Activated naive CD4-positive, alpha-beta T cell treated with anti-CD3 and anti-CD28 coated beads, Interleukin-2, amount 50 U/mL, for 24 hours (primary cell): ENCODE results near the gene SLC5A10.
"Not testable (repeated sequence)": the region's sequence is repeated elsewhere in the genome, so short reads cannot be mapped to it uniquely, and the experiment has no call there.

Experiments used
- H3K27ac Mint-ChIP-seq: one replicate; pipeline ENCODE4 v1.8.0; 2021; ENCODE audit warnings: mild to moderate bottlenecking, mixed read lengths
- H3K27me3 Mint-ChIP-seq: one replicate; pipeline ENCODE4 v1.8.0; 2021; ENCODE audit warnings: mixed read lengths
- H3K36me3 Mint-ChIP-seq: one replicate; pipeline ENCODE4 v1.8.0; 2021; ENCODE audit warnings: mixed read lengths
- H3K4me1 Mint-ChIP-seq: one replicate; pipeline ENCODE4 v1.8.0; 2021; ENCODE audit warnings: mixed read lengths
- H3K4me3 Mint-ChIP-seq: one replicate; pipeline ENCODE4 v1.8.0; 2021; ENCODE audit warnings: mild to moderate bottlenecking, mixed read lengths
- H3K9me3 Mint-ChIP-seq: one replicate; pipeline ENCODE4 v1.8.0; 2021; ENCODE audit warnings: mixed read lengths

Gene SLC5A10

DNA sequence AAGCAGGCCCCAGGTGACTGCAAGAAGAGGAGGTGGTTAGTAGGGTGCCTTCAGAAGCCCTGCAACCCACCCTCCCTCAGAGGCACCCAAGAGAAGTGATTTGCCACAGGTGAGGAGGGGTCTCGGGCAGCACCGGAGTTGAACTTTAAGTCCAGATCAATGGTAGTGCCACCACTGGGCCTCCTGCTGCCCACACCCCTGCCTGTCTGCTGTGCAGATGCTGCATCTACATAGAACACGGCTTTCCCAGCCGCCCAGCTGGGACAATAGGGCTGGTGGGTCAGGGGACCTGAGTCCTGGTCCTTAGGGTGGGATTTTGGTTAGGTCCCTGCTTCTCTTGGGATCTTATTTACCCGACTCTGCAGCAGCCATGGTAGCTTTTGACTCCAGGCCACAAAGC, 70.2 kb downstream of the SLC5A10 start:
- Mint-ChIP-seq H3K27me3 (no peaks in the 10 kb centered on the region), H3K4me1 (peaks cover 37% of the 10 kb centered on the region), H3K36me3 (peaks cover 2% of the 10 kb centered on the region), H3K9me3 (no peaks in the 10 kb centered on the region), H3K27ac (no peak overlapping the region), H3K4me3 (no peak overlapping the region)

DNA sequence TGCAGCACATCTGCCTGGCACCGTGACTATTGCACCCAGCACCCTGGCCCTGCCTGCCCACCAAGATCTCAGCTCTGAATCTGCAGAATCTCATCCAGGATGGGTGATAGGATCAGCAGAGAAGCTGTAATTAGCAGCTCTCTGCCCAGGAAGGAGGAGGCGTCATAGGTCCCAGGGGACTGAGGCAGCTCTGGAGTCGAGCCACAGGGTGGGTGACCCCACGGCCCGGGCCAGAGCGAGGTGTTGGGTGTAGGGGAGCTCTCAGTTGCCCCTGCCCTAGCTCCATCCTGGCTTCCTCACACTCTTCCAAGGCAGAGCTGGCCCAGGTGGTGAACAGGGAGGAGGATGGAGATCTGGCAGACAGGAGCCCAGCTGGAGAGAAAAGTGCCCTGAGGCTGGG, 70.8 kb downstream of the SLC5A10 start:
- H3K36me3 Mint-ChIP-seq, result peaks cover 2% of the 10 kb centered on the region
- H3K4me1 Mint-ChIP-seq, result peaks cover 33% of the 10 kb centered on the region
- H3K9me3 Mint-ChIP-seq, result no peaks in the 10 kb centered on the region
- no peaks in the 10 kb centered on the region for H3K27me3 Mint-ChIP-seq
- no peak overlapping the region for H3K27ac Mint-ChIP-seq
- H3K4me3 Mint-ChIP-seq, result no peak overlapping the region

DNA sequence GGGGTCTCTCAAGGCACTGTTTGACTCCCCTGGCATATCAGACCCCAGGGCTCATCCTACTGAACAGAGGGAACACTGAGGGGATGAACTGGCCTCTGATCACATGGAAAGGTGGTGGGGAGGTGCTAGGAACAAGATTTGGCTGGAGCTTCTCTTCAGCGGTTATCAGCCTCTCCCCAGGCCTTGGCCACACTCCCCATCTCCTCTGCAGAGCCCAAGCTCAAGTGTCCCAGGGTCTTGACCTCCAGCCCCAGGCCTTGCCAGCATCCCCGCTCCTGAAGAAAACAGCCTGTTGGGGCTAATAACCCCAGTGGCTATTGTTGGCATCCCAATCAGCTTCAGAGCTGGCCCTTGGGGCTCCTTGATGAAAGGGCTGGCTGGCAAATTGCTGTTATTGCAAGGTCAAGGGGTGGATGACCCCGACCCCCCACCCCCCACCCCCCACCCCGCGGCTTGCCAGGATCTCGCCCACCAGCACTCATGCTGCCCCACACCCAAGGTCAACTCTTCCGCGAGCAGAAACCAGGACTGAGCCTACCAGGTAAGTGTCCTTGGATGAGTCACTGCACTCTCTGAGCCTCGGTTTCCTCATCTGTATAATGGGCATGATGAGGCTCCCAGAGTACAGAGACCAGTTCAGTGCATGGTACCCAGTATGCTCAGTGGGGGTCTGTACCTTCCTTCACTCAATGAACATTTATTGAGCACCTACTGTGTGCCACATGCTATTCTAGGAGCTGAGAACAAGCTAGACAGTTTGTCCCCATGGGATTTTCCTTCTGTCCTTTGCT, 71.4 kb downstream of the SLC5A10 start:
- Mint-ChIP-seq H3K4me3 (no peak overlapping the region), H3K27ac (no peak overlapping the region), H3K4me1 (peaks cover 33% of the 10 kb centered on the region), H3K36me3 (peaks cover 2% of the 10 kb centered on the region), H3K9me3 (no peaks in the 10 kb centered on the region), H3K27me3 (no peaks in the 10 kb centered on the region)

DNA sequence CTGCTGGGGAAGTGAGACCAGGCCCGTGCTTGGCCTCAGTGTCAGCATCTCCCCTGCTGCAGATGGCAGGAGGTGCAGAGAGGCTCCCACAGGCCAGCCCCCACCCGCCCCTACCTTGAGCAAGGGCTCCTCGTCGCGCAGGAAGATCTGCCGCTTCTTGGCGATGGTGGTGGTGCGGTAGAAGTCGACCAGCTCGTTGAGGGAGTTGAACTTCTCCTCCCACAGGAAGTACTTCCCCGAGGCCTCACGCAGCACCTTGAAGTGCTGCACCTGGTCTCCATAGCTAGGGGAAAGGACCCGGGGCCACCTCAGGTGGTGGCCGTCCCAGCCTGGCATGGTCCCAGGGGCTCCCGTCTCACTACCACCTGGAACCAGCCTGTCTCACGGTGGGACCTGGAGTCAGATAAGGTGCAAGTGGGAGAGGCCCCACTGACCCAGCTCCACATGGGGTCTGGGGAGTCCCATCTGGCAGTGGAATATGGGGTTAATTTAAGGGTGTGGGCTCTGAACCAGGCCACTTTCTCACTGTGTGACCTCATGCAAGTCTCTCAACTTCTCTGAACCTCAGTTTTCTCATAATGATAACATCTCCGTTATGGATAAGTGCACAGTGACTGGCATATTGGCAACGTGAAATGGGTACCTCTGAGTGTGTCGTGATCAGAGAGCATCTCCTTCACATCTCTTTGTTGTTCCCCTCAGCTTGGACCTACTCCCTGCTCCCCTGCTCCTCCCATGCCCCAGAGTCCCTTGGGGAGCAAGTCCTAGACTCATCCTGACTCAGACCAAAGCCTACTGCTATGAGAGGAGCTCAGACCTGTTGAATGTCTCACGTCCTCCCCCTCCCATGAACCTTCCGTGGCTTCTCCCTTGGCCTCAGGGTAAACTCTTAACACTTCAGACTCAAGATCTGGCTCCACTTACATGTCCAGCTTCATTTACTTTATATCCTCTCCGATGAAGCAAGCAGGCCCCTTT, 72.4 kb downstream of the SLC5A10 start:
- H3K9me3 Mint-ChIP-seq, result no peaks in the 10 kb centered on the region
- H3K27ac Mint-ChIP-seq, result peak overlapping the region; percentile 90
- H3K4me1 Mint-ChIP-seq, result peaks cover 27% of the 10 kb centered on the region
- H3K27me3 Mint-ChIP-seq, result no peaks in the 10 kb centered on the region
- peaks cover 2% of the 10 kb centered on the region for H3K36me3 Mint-ChIP-seq
- H3K4me3 Mint-ChIP-seq, result peak overlapping the region; percentile 50

DNA sequence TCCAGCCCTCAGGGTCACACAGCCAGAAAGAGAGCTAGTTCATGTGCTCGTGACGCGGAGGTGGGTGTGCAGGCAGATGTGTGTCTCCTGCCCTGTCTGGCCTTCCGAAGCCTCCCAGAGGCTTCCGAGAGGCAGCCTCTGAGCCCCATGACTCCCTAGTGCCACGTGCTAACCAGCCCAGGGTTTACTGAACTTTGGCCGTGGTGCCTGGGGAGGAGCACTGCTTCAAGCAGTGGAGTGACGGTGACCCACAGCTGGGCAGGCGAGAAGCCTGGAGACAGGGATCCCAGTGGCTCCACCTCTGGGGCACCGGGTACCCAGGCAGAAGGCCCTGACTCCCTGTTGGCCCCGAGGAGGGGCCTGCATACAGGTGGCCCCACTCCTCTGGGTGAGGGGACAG, 76.7 kb downstream of the SLC5A10 start:
- H3K27me3 Mint-ChIP-seq, H3K4me3 Mint-ChIP-seq, H3K27ac Mint-ChIP-seq, H3K36me3 Mint-ChIP-seq, H3K9me3 Mint-ChIP-seq: not testable (repeated sequence)
- peaks cover 14% of the 10 kb centered on the region for H3K4me1 Mint-ChIP-seq

DNA sequence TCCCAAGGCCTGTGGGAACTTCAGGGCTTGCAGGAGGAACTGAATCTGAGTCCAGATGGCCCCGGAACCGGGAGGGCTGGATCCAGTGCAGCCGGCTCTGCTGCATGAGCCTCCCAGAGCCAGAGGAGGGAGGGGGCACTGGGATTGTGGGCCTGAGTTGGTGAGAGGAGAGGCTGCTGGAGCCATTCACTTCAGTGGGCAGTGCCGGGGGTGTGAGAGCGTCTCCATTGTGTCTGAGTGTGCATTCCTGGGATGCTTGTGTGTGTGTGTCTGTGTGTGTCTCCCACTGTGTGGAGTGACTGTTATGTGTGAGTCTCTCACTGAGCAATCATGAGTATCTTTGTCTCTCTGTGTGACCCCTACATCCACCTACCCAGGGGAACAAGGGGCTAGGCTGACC, 77.8 kb downstream of the SLC5A10 start:
- not testable (repeated sequence) for H3K4me1 Mint-ChIP-seq, H3K27me3 Mint-ChIP-seq, H3K4me3 Mint-ChIP-seq, H3K9me3 Mint-ChIP-seq, H3K36me3 Mint-ChIP-seq, H3K27ac Mint-ChIP-seq

DNA sequence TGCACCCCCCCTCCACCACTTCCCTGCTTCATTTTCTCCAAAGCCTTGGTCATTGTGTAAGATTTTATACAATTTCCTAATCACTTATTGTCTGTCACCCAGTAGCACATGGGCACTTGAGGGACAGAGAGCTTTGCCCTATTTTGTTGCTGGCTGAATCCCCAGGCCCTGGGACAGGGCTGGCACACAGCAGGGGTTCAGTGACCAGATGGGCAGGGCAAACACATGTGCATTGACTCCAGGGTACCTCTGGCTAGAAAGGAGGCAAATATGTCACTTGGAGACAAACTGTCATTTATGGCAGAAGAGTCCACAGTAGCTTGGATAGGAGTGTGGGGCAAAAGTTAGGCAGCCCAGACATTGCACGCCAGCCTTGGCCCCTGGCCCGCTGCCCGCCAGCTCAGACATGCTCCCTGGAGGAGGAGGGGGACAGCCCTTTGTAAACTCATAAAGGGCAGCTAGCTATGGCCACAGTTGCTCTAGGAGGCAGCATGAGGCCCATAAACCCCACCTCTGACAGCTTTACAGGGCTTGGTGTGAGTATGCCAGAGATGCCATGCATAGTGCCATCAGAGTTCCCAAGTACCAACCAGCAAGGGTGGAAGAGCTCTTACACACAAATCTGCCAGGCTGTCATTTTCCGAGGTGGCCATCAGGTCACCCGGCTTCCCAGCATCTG, 78.9 kb downstream of the SLC5A10 start:
- not testable (repeated sequence) for H3K4me1 Mint-ChIP-seq, H3K27me3 Mint-ChIP-seq, H3K36me3 Mint-ChIP-seq

DNA sequence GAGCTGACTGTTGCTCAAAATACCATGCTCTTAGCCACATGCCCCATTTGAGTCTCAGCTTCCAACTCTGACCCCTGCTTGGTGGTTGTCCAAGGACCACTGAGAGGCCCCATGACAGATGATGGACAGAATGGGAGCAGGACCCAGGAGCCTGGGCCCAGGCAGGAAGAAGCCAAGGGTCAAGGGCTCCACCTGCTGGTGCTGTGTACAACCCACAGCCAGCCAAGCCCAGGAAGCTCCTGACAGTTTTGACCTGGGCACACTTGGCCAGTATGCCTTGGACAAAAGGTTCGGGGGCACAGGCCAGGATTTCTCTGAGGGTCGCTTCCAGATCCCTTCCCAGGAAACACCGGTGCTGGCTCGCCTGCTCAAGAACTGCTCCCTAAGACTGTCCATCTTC, 79.8 kb downstream of the SLC5A10 start:
- not testable (repeated sequence) for H3K4me1 Mint-ChIP-seq, H3K27me3 Mint-ChIP-seq

More for the DNA sequence above, 78.9 kb downstream of the SLC5A10 start:
- not testable (repeated sequence) for H3K27ac Mint-ChIP-seq, H3K9me3 Mint-ChIP-seq, H3K4me3 Mint-ChIP-seq

DNA sequence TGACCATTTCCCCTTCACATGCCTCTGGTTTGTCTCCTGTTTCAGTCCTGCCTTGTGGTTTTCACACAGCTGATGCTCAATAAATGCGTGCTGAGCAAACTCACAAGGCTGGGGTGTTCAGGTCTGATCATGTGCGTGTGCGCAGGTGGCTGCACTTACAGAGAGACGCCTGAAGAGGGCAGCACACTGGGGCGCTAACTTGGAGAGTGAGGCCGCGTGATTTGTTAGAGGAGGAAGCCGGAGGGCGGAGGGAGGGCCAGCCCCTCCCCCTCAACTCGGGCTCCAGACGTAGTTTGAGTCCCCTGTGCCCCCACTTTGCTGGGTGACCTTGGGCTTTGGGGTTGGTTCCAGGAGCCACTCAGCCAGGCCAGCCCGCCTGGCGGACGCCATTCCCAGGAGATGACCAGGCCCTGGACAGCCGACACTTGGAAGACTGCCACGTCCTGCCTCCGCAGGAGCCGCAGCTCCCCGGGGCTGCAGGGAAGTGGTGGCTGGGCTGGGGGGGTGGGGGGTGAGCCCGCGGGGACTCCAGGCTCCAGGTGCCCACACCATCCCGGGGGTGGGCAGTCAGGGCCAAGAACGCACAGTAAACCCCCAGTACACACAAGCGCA, 80.5 kb downstream of the SLC5A10 start:
- not testable (repeated sequence) for H3K27ac Mint-ChIP-seq, H3K36me3 Mint-ChIP-seq, H3K4me3 Mint-ChIP-seq, H3K4me1 Mint-ChIP-seq, H3K9me3 Mint-ChIP-seq, H3K27me3 Mint-ChIP-seq

More for the DNA sequence above, 79.8 kb downstream of the SLC5A10 start:
- not testable (repeated sequence) for H3K4me3 Mint-ChIP-seq, H3K27ac Mint-ChIP-seq, H3K9me3 Mint-ChIP-seq, H3K36me3 Mint-ChIP-seq

DNA sequence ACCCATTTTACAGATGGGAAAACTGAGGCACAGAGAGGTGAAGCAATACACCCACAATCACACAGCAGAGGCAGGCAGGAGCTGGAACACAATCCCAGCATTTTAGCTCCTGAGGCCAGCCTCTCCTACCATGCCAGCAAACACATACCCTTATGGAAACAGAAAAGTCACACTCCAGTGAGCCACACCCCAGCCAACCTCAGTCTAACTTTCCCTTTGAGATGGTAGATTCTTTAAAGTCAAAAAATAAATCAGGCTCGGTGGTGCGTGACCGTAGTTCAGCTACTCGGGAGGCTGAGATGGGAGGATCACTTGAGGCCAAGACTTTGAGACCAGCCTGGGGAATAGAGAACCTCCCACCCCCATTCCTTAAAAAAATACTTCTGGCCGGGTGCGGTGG, 84.2 kb downstream of the SLC5A10 start:
- not testable (repeated sequence) for H3K4me1 Mint-ChIP-seq, H3K9me3 Mint-ChIP-seq, H3K27ac Mint-ChIP-seq, H3K27me3 Mint-ChIP-seq, H3K4me3 Mint-ChIP-seq, H3K36me3 Mint-ChIP-seq

DNA sequence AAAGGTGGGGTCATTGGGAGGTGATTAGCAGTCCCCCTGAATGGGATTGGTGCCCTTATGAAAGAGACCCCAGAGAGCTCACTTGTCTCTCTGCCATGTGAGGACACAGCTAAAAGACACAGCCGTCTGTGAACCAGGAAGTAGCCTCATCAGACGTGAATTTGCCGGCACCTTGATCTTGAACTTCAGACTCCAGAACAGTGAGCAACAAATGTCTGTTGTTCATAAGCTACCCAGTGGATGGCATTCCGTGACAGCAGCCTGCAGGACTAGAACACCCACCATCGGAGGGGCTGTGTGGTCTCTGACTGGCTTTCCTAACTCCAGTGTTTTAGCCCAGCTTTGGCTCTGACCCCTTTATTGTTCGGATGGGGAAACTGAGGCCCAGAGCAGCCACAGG, 85.6 kb downstream of the SLC5A10 start:
- H3K27me3 Mint-ChIP-seq, H3K9me3 Mint-ChIP-seq, H3K4me3 Mint-ChIP-seq, H3K4me1 Mint-ChIP-seq, H3K27ac Mint-ChIP-seq, H3K36me3 Mint-ChIP-seq: not testable (repeated sequence)

DNA sequence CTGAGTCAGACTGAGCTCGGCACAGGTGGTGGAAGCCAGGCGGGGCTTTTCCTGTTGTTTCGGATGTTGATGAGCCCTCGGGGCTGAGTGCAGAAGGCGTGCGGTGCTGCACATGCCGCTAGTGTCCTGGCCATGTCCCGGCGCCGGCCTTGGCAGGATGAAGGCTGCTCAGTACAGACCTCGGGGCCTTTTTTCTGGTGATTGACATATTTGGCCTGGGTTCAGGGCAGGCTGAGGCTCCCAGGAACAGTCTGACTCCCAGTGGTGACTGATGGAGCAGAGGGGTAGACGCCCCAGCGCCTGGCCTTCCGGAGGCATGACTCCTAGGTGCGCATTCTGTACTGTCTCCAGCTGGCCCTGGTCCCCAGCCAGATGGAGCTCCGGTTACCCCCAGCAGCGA, 86.0 kb downstream of the SLC5A10 start:
- not testable (repeated sequence) for H3K4me3 Mint-ChIP-seq, H3K27me3 Mint-ChIP-seq, H3K9me3 Mint-ChIP-seq, H3K36me3 Mint-ChIP-seq, H3K4me1 Mint-ChIP-seq, H3K27ac Mint-ChIP-seq

DNA sequence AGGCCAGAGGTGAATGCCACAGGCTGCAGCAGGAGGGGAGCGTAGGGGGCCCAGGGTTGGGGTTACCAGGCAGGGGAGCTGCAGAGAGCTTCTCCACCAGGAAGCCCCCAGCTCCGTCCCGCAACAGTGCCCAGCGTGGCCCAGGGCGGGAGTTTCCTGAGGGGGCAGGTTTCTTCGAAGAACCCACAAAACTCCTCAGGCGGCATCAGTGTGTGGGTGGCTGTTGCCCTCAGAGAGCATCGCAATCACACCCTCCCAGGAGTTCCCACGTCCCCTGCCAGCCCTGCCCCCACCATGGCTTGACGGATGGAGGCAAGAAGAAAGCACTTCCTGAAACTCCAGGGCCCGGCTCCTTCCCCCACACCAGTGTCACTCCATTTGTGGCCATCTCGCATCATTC, 86.8 kb downstream of the SLC5A10 start:
- H3K36me3 Mint-ChIP-seq, H3K27ac Mint-ChIP-seq, H3K4me3 Mint-ChIP-seq, H3K27me3 Mint-ChIP-seq, H3K4me1 Mint-ChIP-seq, H3K9me3 Mint-ChIP-seq: not testable (repeated sequence)

DNA sequence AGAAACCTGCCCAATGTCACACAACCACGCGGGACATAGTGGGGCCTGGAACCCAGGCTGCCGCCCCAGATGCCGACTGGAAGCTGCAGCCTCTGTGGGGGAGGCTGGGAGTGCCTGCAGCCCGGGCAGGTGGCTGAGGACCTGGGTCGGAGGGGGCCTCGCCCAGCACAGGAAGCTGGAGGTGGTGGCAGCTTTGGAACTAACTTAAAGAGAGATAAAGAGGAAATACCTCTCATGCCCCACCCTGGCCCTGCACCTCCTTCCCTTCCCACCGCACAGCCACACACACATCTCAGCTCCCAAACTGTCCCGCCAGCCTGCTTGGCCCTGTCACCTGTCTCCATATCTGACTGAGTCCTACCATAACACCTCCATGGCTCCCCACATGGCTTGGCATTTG, 88.4 kb downstream of the SLC5A10 start:
- not testable (repeated sequence) for H3K4me3 Mint-ChIP-seq, H3K27ac Mint-ChIP-seq, H3K4me1 Mint-ChIP-seq, H3K9me3 Mint-ChIP-seq, H3K36me3 Mint-ChIP-seq, H3K27me3 Mint-ChIP-seq

DNA sequence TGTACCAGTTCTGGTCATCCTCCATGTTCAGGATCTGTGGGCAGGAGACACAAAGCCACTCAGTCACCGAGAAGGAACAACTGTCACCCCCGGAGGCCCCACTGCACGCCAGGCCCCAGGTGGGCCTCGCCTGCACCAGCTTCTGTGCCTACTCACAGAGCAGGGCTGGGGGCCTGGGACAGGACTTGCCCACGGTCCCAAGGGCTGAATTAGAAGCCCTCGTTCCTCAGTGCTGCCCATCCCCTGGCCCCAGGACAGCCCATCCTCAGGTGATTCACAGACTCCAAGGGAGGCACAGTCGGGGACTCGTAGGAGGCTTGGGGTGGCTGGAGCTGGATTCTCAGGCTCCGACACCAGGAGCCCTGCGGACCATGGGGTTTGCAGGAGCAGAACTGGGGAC, 89.9 kb downstream of the SLC5A10 start:
- not testable (repeated sequence) for H3K27me3 Mint-ChIP-seq, H3K4me1 Mint-ChIP-seq, H3K9me3 Mint-ChIP-seq, H3K36me3 Mint-ChIP-seq, H3K4me3 Mint-ChIP-seq, H3K27ac Mint-ChIP-seq

DNA sequence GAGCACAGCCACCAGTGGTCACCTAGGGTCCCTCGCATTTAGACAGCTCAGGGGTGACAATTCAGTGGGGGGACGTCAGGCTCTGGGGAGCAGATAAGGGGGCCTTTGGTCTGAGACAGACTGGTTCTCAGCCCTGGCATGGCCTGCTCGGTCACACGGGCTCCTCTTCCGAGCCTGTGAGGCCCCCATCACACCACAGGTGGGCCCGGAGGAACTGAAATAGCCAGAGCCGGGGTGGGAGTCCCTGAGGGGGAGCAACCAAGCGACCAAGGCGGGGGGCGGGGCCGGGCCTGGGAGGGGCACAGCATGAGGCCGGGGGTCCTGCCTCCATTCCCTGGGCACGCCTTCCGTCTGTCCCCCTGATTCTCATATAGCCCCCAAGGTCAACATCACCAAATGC, 90.4 kb downstream of the SLC5A10 start:
- H3K27me3 Mint-ChIP-seq, H3K9me3 Mint-ChIP-seq, H3K4me3 Mint-ChIP-seq, H3K4me1 Mint-ChIP-seq, H3K27ac Mint-ChIP-seq, H3K36me3 Mint-ChIP-seq: not testable (repeated sequence)
